ENCODE data around the gene VPS45. TPM values are rescaled to one million over a fixed set of nuclear protein-coding genes. Genes with fewer than 3 reads are reported as not detected.

The VPS45 gene
- total RNA-seq, 4 donors from 2014 or later, result 18.0 to 42.1 (median 31.1) TPM

GRCh38 chr1:150155413-150156071 is 88.0 kb downstream of the VPS45 start:
- TF ChIP-seq, protein P1, sequence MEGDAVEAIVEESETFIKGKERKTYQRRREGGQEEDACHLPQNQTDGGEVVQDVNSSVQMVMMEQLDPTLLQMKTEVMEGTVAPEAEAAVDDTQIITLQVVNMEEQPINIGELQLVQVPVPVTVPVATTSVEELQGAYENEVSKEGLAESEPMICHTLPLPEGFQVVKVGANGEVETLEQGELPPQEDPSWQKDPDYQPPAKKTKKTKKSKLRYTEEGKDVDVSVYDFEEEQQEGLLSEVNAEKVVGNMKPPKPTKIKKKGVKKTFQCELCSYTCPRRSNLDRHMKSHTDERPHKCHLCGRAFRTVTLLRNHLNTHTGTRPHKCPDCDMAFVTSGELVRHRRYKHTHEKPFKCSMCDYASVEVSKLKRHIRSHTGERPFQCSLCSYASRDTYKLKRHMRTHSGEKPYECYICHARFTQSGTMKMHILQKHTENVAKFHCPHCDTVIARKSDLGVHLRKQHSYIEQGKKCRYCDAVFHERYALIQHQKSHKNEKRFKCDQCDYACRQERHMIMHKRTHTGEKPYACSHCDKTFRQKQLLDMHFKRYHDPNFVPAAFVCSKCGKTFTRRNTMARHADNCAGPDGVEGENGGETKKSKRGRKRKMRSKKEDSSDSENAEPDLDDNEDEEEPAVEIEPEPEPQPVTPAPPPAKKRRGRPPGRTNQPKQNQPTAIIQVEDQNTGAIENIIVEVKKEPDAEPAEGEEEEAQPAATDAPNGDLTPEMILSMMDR (IDR thresholded peaks at IDR 0.05), result no peak
- DNase-seq (ENCODE audit: low spot score), result no peak
- ATAC-seq (ENCODE audit: low FRiP score), result no peak

GRCh38 chr1:150156868-150157603 is 89.5 kb downstream of the VPS45 start:
- TF ChIP-seq, protein P1 (IDR thresholded peaks at IDR 0.05), result no peak
- DNase-seq (ENCODE audit: low spot score), result no peak

DNA sequence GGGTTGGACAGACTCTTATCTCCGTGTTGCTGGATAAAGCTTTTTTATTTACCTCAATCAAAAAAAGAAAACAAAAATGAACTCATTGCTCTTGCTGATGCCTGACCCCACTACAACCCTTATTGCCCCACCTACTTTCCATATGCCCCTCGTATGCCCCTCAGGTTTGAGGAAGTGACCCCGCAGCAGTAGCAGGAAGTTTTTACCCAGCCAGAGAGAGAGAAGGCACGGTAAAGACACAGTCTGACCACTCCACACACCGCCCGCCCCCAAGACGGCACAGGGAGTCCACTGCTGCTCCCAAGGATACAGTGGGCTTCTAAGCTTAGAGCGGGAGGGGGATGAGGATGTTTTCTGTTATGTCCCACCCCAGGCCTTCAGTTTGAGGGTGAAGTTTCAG is 92.0 kb downstream of the VPS45 start:
- TF ChIP-seq, protein P1 (IDR thresholded peaks at IDR 0.05), result no peak
- ATAC-seq (ENCODE audit: low FRiP score) (no peak), DNase-seq (ENCODE audit: low spot score) (no peak)

More at GRCh38 chr1:150156868-150157603, 89.5 kb downstream of the VPS45 start:
- ATAC-seq (ENCODE audit: low FRiP score), result no peak

GRCh38 chr1:150160964-150161621 is 93.5 kb downstream of the VPS45 start:
- ATAC-seq (ENCODE audit: low FRiP score) (no peak), DNase-seq (ENCODE audit: low spot score) (no peak)
- TF ChIP-seq, protein P1 (IDR thresholded peaks at IDR 0.05), result no peak

DNA sequence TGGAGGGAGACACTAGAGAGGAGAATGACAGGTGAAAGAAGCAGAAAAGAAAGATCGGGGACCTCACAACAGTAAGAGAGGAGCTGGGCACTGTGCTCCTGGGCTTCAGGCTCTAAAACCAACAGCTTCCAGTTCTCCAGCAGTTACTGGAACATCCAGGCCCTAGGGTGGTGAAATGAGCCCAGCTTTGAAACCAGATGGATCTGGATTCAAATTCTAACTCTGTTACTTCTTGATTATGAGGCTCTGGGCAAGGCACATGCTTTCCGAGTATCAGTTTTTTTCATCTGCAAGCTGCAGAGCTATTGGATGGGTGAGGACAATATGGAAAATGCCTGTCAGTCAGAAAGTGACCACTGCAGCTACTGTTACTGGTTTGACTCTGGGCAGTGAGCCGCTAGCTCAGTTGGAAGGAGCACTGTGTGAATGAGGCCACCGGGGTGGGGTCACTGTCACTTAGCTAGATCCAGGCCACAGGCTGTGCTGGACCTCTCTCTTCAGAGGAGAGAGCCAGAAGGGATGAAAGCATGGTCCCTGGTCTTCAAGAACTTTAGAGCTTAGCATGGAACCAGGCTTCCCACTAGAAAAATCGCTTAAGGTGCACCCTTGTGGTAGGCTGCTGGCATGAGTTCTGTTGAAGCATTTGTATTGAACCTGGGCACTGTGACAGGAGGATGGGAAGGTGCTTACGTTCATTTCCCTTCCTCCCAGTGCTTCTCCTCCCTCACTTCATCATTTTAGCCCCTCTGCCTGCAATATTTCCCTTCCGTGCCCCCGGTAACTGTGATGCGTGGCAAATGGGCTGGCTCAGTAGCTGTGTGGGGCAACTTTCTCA is 94.4 kb downstream of the VPS45 start:
- no peak for ATAC-seq (ENCODE audit: low FRiP score)
- TF ChIP-seq, protein P1 (IDR thresholded peaks at IDR 0.05), result no peak
- DNase-seq (ENCODE audit: low spot score), result no peak

DNA sequence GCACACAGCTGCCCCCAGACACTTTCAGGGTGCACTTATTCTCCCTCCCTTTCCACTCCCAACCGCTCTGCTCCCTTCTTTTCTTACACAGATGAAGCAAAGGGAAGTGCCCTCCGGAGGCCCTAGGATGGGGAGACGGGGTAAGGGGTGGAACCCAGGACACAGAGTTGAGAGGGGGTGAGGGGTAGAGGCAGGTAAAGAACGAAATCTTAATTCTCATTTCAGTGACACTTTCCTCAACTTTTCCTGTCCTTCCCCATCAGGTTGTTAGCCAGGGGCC is 94.9 kb downstream of the VPS45 start:
- TF ChIP-seq, protein P1 (IDR thresholded peaks at IDR 0.05), result no peak
- no peak for ATAC-seq (ENCODE audit: low FRiP score)
- DNase-seq (ENCODE audit: low spot score), result no peak

Data from omental fat pad (tissue), 4 donors.